Naive thymus-derived CD4-positive, alpha-beta T cell (primary cell): ENCODE results near the gene ZNF341. TPM values are rescaled to one million over a fixed set of nuclear protein-coding genes. Genes with fewer than 3 reads are reported as not detected.

Experiments
- ATAC-seq: fragments of 150-1000 bp; cut with Tn5 transposase; 2 replicates; pipeline ENCODE4 v1.10.0; 2021; ENCODE audit warnings: mild to moderate bottlenecking, moderate library complexity
- CTCF ChIA-PET: fragments of 350-600 bp; sonication (Branson Sonifier 250); formaldehyde crosslinking; loops from one replicate; lab custom pipeline; 2021; ENCODE audit warnings: antibody characterized with exemption; lab: Charles Lee
- POLR2A ChIA-PET: fragments of 350-600 bp; sonication (Branson Sonifier 250); formaldehyde crosslinking; loops from one replicate; lab custom pipeline; 2021; ENCODE audit warnings: antibody characterized with exemption, inconsistent platforms; lab: Charles Lee
- DNase-seq, 9 donors: peaks; one replicate each; pipeline versions ENCODE4 v3.0.0 to v3.0.0-alpha.2; 2020 to 2022; ENCODE audit warnings: mixed read lengths in 1 of 9
- H3K27ac ChIP-seq: one replicate; pipeline ENCODE4 v1.7.0; 2013; ENCODE audit warnings: mild to moderate bottlenecking, low read depth, low read length, moderate library complexity
- H3K27me3 ChIP-seq, 2 donors: one replicate each; pipeline ENCODE4 v1.7.0; 2013; ENCODE audit warnings: low read length in 2 of 2, mild to moderate bottlenecking in 2 of 2, moderate library complexity in 2 of 2; ENCODE audit not compliant: control insufficient read depth in 2 of 2, insufficient read depth in 2 of 2
- H3K36me3 ChIP-seq, 3 experiments: 1 replicate in 2 of 3; 2 replicates in 1 of 3; pipeline ENCODE4 v1.7.0; 2013; ENCODE audit warnings: low read length in 3 of 3, mild to moderate bottlenecking in 3 of 3, moderate library complexity in 1 of 3; ENCODE audit not compliant: insufficient read depth in 3 of 3, control insufficient read depth in 2 of 3
- H3K4me1 ChIP-seq, 2 donors: one replicate each; pipeline ENCODE4 v1.7.0; 2013; ENCODE audit warnings: low read length in 2 of 2, mild to moderate bottlenecking in 2 of 2, moderate library complexity in 1 of 2; ENCODE audit not compliant: control insufficient read depth in 2 of 2, insufficient read depth in 2 of 2
- H3K4me3 ChIP-seq: 2 replicates; pipeline ENCODE4 v1.7.0; 2013; ENCODE audit warnings: mild to moderate bottlenecking, low read length
- H3K9me3 ChIP-seq, 3 experiments: 1 replicate in 2 of 3; 2 replicates in 1 of 3; pipeline ENCODE4 v1.7.0; 2013; ENCODE audit warnings: low read length in 3 of 3; ENCODE audit not compliant: control insufficient read depth in 2 of 3
- H3K27ac Mint-ChIP-seq, 9 donors: one replicate each; pipeline ENCODE4 v1.8.0; 2020 to 2022; ENCODE audit warnings: mixed read lengths in 9 of 9, mild to moderate bottlenecking in 8 of 9, moderate library complexity in 5 of 9, inconsistent platforms in 2 of 9
- H3K27me3 Mint-ChIP-seq, 5 donors: one replicate each; pipeline ENCODE4 v1.8.0; 2021 to 2022; ENCODE audit warnings: mixed read lengths in 5 of 5, mild to moderate bottlenecking in 1 of 5
- H3K36me3 Mint-ChIP-seq, 5 donors: one replicate each; pipeline ENCODE4 v1.8.0; 2020 to 2022; ENCODE audit warnings: mixed read lengths in 5 of 5, mild to moderate bottlenecking in 3 of 5, inconsistent platforms in 1 of 5
- H3K4me1 Mint-ChIP-seq, 7 donors: one replicate each; pipeline ENCODE4 v1.8.0; 2020 to 2022; ENCODE audit warnings: mixed read lengths in 7 of 7, mild to moderate bottlenecking in 3 of 7, inconsistent platforms in 1 of 7
- H3K4me3 Mint-ChIP-seq, 10 donors: one replicate each; pipeline ENCODE4 v1.8.0; 2020 to 2022; ENCODE audit warnings: mild to moderate bottlenecking in 10 of 10, mixed read lengths in 10 of 10, moderate library complexity in 6 of 10, inconsistent platforms in 2 of 10
- H3K9me3 Mint-ChIP-seq, 11 donors: one replicate each; pipeline ENCODE4 v1.8.0; 2020 to 2022; ENCODE audit warnings: mixed read lengths in 11 of 11, mild to moderate bottlenecking in 4 of 11, inconsistent platforms in 1 of 11, moderate library complexity in 1 of 11
- intact Hi-C, 2 donors: fragments of 100-400 bp; cut with micrococcal nuclease; formaldehyde crosslinking; loops; one replicate each; pipeline ENCODE4 v1.15.1; 2023
- polyA plus RNA-seq, 2 donors: library from polyadenylated mRNA; unstranded; fragments of 300-500 nt; fragmentation: Illumina TruSeq; gene quantifications; one replicate each; pipeline ENCODE4 v1.2.3, GENCODE V29; 2021
- total RNA-seq, 6 experiments: library from RNA in 5 of 6; stranded (reverse) in 5 of 6; gene quantifications; 1 replicate in 5 of 6; 2 replicates in 1 of 6; pipeline ENCODE4 v1.2.3 and lab custom pipeline; 2021 to 2026

The ZNF341 gene
- total and polyA plus RNA-seq, 7 experiments from 2014 or later: 1.5 to 6.1 (median 4.5) TPM

- Histone ChIP-seq H3K27ac (no peak overlapping the region), H3K36me3 (no peaks in the 10 kb centered on the region), H3K4me3 (no peak overlapping the region), H3K9me3 (no peaks in the 10 kb centered on the region), H3K4me1 (peaks cover 10 to 36% of the 10 kb centered on the region in 2 donors), H3K27me3 (no peaks in the 10 kb centered on the region)
- peaks cover 46 to 77% (median 63%) of the 10 kb centered on the region in 7 donors for H3K4me1 Mint-ChIP-seq
- H3K27ac Mint-ChIP-seq: no peak overlapping the region
- H3K36me3 Mint-ChIP-seq: peaks cover 0 to 7% (median 1%) of the 10 kb centered on the region in 5 donors
- POLR2A ChIA-PET: no interaction called here
- no peak overlapping the region for H3K4me3 Mint-ChIP-seq
- no peaks in the 10 kb centered on the region for H3K27me3 Mint-ChIP-seq
- no peaks in the 10 kb centered on the region for H3K9me3 Mint-ChIP-seq
- CTCF ChIA-PET: interaction anchor here (0.8 to 1.2 kb wide), 2 partner anchors 13 to 92 kb away, joined by 3 to 4 read pairs; no protein-coding TSS in a partner anchor
- intact Hi-C loops: no loop called here
- ATAC-seq (no peak), DNase-seq (no peak)
Observed at GRCh38 chr20:33822991-33823390, 91.2 kb downstream of the ZNF341 start.

DNA sequence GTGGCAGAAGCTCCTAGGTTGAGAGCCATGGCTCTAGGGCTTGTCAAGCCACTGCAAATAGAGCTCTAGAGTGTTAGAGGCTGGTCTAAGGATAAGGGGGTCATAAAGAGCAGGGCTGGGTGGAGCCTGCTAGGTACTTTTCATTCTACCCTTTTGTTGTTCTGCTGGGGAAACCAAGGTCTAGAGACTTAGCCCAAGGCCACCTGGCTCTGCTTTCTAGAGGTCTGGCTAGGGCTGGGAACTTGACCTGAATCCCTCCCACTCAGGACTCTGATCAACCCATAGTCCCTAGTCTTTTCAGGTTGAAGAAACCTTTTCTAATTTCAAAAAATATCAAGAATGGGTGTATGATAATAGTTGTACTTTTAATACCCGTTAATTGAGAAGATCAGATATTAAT lies 93.1 kb downstream of the ZNF341 start:
- Mint-ChIP-seq H3K27ac (peak overlapping the region in 3 of 9 donors; percentile 1 to 58 (median 28)), H3K36me3 (peaks cover 0 to 11% (median 0%) of the 10 kb centered on the region in 5 donors), H3K27me3 (no peaks in the 10 kb centered on the region), H3K4me3 (no peak overlapping the region), H3K9me3 (no peaks in the 10 kb centered on the region), H3K4me1 (peaks cover 48 to 77% (median 66%) of the 10 kb centered on the region in 7 donors)
- Histone ChIP-seq H3K4me3 (no peak overlapping the region), H3K4me1 (peaks cover 10 to 34% of the 10 kb centered on the region in 2 donors), H3K36me3 (peaks cover 0 to 6% (median 0%) of the 10 kb centered on the region in 3 experiments), H3K27me3 (no peaks in the 10 kb centered on the region), H3K27ac (no peak overlapping the region), H3K9me3 (no peaks in the 10 kb centered on the region)
- POLR2A ChIA-PET: no interaction called here
- ATAC-seq (no peak), DNase-seq (no peak)
- intact Hi-C loops: no loop called here
- CTCF ChIA-PET: interaction anchor here (0.6 kb wide), 1 partner anchor 70 kb away, joined by 3 read pairs; no protein-coding TSS in a partner anchor

- no peaks in the 10 kb centered on the region for H3K27me3 ChIP-seq
- peaks cover 0 to 13% (median 0%) of the 10 kb centered on the region in 5 donors for H3K36me3 Mint-ChIP-seq
- H3K4me3 ChIP-seq: no peak overlapping the region
- peak overlapping the region in 6 of 10 donors; percentile 7 to 65 (median 18) for H3K4me3 Mint-ChIP-seq
- H3K27me3 Mint-ChIP-seq: no peaks in the 10 kb centered on the region
- peaks cover 0 to 6% (median 0%) of the 10 kb centered on the region in 3 experiments for H3K36me3 ChIP-seq
- H3K9me3 ChIP-seq: no peaks in the 10 kb centered on the region
- DNase-seq (no peak), ATAC-seq (no peak)
- ChIA-PET POLR2A (interaction anchor here (0.9 kb wide), 1 partner anchor 34 kb away, joined by 3 read pairs; no protein-coding TSS in a partner anchor), CTCF (interaction anchor here (0.6 kb wide), 1 partner anchor 70 kb away, joined by 3 read pairs; no protein-coding TSS in a partner anchor)
- H3K4me1 ChIP-seq: peaks cover 10 to 34% of the 10 kb centered on the region in 2 donors
- intact Hi-C loops: no loop called here
- H3K27ac Mint-ChIP-seq: peak overlapping the region in 7 of 9 donors; percentile 9 to 70 (median 46)
- H3K27ac ChIP-seq: no peak overlapping the region
- H3K9me3 Mint-ChIP-seq: no peaks in the 10 kb centered on the region
- peaks cover 48 to 79% (median 64%) of the 10 kb centered on the region in 7 donors for H3K4me1 Mint-ChIP-seq
Observed at GRCh38 chr20:33825340-33826269, 93.8 kb downstream of the ZNF341 start.

DNA sequence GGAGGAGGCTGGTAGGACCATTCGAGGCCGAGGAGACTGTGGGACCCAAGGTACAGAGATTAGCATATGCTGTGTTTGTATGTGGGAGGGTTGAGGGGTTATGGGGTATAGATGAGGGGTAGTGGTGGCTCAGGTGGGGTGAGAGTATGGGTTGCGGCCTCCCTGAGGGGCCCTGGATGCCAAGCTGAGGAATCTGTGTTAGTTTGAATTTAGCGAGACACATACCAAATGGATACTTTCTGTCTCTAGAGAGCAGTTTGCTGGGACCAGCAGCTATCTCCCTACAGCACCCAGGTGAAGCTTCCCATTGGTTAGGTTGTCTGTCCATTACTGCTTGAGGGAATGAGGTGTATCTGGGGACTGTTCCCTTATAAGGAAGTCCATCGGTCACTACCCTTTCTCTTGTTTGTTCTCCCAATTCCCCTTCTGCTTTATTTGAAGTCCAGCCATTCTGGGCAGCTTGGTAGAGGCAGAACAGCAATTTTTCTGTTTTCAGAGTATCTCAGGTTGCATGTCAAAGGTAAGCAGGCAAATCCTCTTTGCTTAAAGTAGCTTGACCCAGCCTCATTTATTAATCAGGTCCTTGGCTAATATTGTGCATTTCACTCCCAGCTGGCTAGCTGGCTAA lies 94.6 kb downstream of the ZNF341 start:
- no peak for ATAC-seq
- no peaks in the 10 kb centered on the region for H3K9me3 Mint-ChIP-seq
- Histone ChIP-seq H3K36me3 (peaks cover 0 to 6% (median 0%) of the 10 kb centered on the region in 3 experiments), H3K27me3 (no peaks in the 10 kb centered on the region), H3K4me1 (peaks cover 10 to 34% of the 10 kb centered on the region in 2 donors), H3K27ac (no peak overlapping the region), H3K4me3 (no peak overlapping the region), H3K9me3 (no peaks in the 10 kb centered on the region)
- H3K27ac Mint-ChIP-seq: peak overlapping the region in 7 of 9 donors; percentile 6 to 89 (median 59)
- H3K4me3 Mint-ChIP-seq: peak overlapping the region in 3 of 10 donors; percentile 10 to 65 (median 28)
- ChIA-PET POLR2A (interaction anchor here (0.9 kb wide), 1 partner anchor 33 kb away, joined by 3 read pairs; no protein-coding TSS in a partner anchor), CTCF (interaction anchor here (0.9 kb wide), 1 partner anchor 244 kb away, joined by 3 read pairs; no protein-coding TSS in a partner anchor)
- H3K36me3 Mint-ChIP-seq: peaks cover 0 to 13% (median under 1%) of the 10 kb centered on the region in 5 donors
- no peaks in the 10 kb centered on the region for H3K27me3 Mint-ChIP-seq
- intact Hi-C loops: no loop called here
- DNase-seq: no peak
- H3K4me1 Mint-ChIP-seq: peaks cover 48 to 79% (median 63%) of the 10 kb centered on the region in 7 donors

GRCh38 chr20:33827109-33827508 lies 95.3 kb downstream of the ZNF341 start:
- Histone ChIP-seq H3K4me1 (peaks cover 10 to 34% of the 10 kb centered on the region in 2 donors), H3K4me3 (no peak overlapping the region), H3K27me3 (no peaks in the 10 kb centered on the region), H3K9me3 (no peaks in the 10 kb centered on the region), H3K36me3 (peaks cover 0 to 9% (median 0%) of the 10 kb centered on the region in 3 experiments), H3K27ac (no peak overlapping the region)
- peak overlapping the region in 2 of 10 donors; percentile 18 to 69 for H3K4me3 Mint-ChIP-seq
- H3K9me3 Mint-ChIP-seq: no peaks in the 10 kb centered on the region
- ChIA-PET POLR2A (no interaction called here), CTCF (interaction anchor here (0.9 kb wide), 1 partner anchor 243 kb away, joined by 3 read pairs; no protein-coding TSS in a partner anchor)
- H3K4me1 Mint-ChIP-seq: peaks cover 48 to 87% (median 70%) of the 10 kb centered on the region in 7 donors
- H3K27me3 Mint-ChIP-seq: no peaks in the 10 kb centered on the region
- DNase-seq (no peak), ATAC-seq (no peak)
- peak overlapping the region in 5 of 9 donors; percentile 6 to 89 (median 55) for H3K27ac Mint-ChIP-seq
- intact Hi-C loops: no loop called here
- peaks cover 0 to 19% (median 7%) of the 10 kb centered on the region in 5 donors for H3K36me3 Mint-ChIP-seq

DNA sequence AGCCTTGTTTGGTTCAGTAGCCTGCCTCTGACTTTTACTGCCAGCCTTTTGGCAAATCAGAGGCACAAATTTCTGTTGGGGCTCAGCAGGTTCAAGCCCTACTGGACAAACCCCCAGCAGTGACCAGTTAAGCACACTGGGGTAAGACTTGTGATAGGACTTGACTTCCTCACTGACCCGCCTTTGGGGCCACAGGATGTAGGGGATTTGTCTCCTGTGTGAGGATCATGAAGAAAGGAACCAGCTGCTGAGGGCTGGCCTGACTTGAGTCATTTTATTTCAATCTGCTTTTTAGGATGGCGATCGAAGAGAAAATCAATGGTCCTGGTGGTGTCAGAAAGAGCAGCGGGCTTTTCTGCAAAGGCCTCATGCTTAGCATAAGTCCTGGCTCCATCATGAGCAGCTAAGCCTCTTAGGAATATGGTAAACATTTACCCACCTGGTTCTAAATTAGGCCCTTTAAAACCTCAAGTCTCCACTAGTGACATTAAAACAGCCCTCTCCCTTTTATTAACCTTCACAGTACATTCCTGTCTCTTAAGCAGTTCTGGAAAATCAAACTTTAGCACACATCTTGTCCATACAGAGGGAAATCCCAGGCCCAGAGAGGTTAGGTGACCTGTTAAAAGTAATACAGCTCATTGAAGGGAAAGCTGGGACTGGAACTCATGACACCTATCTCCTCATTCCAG lies 96.0 kb downstream of the ZNF341 start:
- CTCF ChIA-PET: no interaction called here
- H3K36me3 Mint-ChIP-seq: peaks cover 0 to 19% (median 10%) of the 10 kb centered on the region in 5 donors
- no peaks in the 10 kb centered on the region for H3K27me3 Mint-ChIP-seq
- ATAC-seq (no peak), DNase-seq (no peak)
- H3K27ac Mint-ChIP-seq: peak overlapping the region in 6 of 9 donors; percentile 49 to 74 (median 56)
- no peak overlapping the region for H3K27ac ChIP-seq
- no peaks in the 10 kb centered on the region for H3K9me3 ChIP-seq
- intact Hi-C loops: no loop called here
- peaks cover 43 to 86% (median 74%) of the 10 kb centered on the region in 7 donors for H3K4me1 Mint-ChIP-seq
- H3K4me3 Mint-ChIP-seq: no peak overlapping the region
- peaks cover 10 to 34% of the 10 kb centered on the region in 2 donors for H3K4me1 ChIP-seq
- H3K4me3 ChIP-seq: no peak overlapping the region
- H3K9me3 Mint-ChIP-seq: no peaks in the 10 kb centered on the region
- POLR2A ChIA-PET: no interaction called here
- peaks cover 0 to 12% (median 0%) of the 10 kb centered on the region in 3 experiments for H3K36me3 ChIP-seq
- H3K27me3 ChIP-seq: no peaks in the 10 kb centered on the region
